Breast epithelium (tissue), 3 donors: ENCODE measurements around the gene FAM9B.

Experiments used
- CTCF ChIP-seq, 3 donors: fragments of 450-650 bp; IDR thresholded peaks; one replicate each; pipeline ENCODE4 v1.5.1; 2016 to 2017; ENCODE audit warnings: antibody characterized with exemption in 3 of 3, mild to moderate bottlenecking in 3 of 3, moderate library complexity in 3 of 3
- POLR2AphosphoS5 ChIP-seq, 3 donors: sonication (generic); formaldehyde crosslinking; IDR thresholded peaks; one replicate each; pipeline ENCODE4 v1.6.1; 2017; ENCODE audit warnings: antibody characterized with exemption in 3 of 3

GRCh38 chrX:9033179-9033578, 748 bp downstream of the FAM9B start:
- TF ChIP-seq CTCF (IDR thresholded peaks at IDR 0.05) (no peak), POLR2AphosphoS5 (IDR thresholded peaks at IDR 0.05) (no peak)
